GM23248 (cell line): ENCODE measurements around the gene ENDOV.

Experiments used
- EZH2 ChIP-seq: fragments of 200-600 bp; sonication (generic); IDR thresholded peaks from 2 replicates; pipeline ENCODE4 v1.6.1; 2018; ENCODE audit warnings: antibody characterized with exemption, mild to moderate bottlenecking; ENCODE audit not compliant: insufficient read depth, poor library complexity, severe bottlenecking
- EZH2phosphoT487 ChIP-seq: fragments of 200-600 bp; sonication (generic); IDR thresholded peaks from 2 replicates; pipeline ENCODE4 v1.6.1; 2018; ENCODE audit warnings: antibody characterized with exemption, moderate library complexity, mild to moderate bottlenecking, low read depth; ENCODE audit not compliant: insufficient read depth

DNA sequence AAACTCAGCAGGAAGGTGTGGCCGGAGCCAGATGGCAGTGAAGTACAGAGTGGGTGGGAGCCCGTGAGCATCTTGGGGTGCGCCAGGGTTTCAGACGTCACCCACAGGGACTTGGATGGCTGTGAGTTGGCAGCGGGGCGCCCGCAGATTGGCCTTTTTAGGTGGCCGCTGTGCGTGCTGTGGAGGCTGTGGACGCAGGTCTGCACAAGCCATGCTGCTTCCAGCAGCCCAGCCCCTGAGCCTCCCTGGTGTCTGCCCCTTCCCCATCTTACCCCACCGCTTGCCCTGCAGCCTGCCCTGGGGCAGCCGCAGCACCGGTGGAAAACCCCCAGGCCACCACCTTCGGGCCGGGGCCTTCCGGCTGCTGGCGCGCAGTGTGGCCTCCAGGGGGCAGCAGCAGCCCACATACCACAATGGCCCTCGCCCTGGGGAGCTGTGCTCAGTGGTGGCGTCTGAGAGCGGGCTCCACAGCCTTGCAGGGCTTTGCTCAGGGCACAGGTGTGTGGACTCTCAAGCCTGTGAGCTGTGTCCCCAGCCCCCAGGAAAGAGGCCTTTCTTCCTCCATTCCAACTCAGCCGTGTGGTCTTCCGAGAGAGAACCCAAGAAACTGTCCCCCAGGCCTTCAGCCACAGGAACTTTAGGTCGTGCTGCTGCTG lies 11.8 kb downstream of the ENDOV start:
- TF ChIP-seq EZH2phosphoT487 (no peak), EZH2 (no peak)
